RWPE2 (cell line): ENCODE results near the gene PAX6.

ENCODE experiments used
- ATAC-seq: fragments of 200-7000 bp; cut with Tn5 transposase; 3 replicates; pipeline ENCODE4 v1.9.1; 2021; ENCODE audit warnings: low read depth
- DNase-seq: peaks from one replicate; pipeline ENCODE4 v3.0.0-alpha.2; 2020; ENCODE audit warnings: low spot score
- H3K27ac ChIP-seq: fragments of 450-650 bp; 2 replicates; pipeline ENCODE4 v1.5.1; 2017; ENCODE audit warnings: mild to moderate bottlenecking; ENCODE audit not compliant: poor library complexity, severe bottlenecking
- H3K27me3 ChIP-seq: fragments of 250-450 bp; sonication (Bioruptor Pico); 2 replicates; pipeline ENCODE4 v1.5.1; 2021; ENCODE audit warnings: mild to moderate bottlenecking, moderate library complexity; ENCODE audit not compliant: insufficient read depth, poor library complexity, severe bottlenecking
- H3K36me3 ChIP-seq: fragments of 250-450 bp; sonication (Bioruptor Pico); 2 replicates; pipeline ENCODE4 v1.5.1; 2020; ENCODE audit warnings: low read depth, mild to moderate bottlenecking, moderate library complexity
- H3K4me1 ChIP-seq: fragments of 250-450 bp; sonication (Bioruptor Pico); 2 replicates; pipeline ENCODE4 v1.5.1; 2021; ENCODE audit warnings: mild to moderate bottlenecking, moderate library complexity; ENCODE audit not compliant: insufficient read depth, poor library complexity, severe bottlenecking
- H3K4me3 ChIP-seq: fragments of 250-450 bp; sonication (Bioruptor Pico); 2 replicates; pipeline ENCODE4 v1.5.1; 2021; ENCODE audit warnings: mild to moderate bottlenecking, moderate library complexity; ENCODE audit not compliant: severe bottlenecking
- H3K9me3 ChIP-seq: fragments of 250-450 bp; sonication (Bioruptor Pico); 2 replicates; pipeline ENCODE4 v1.5.1; 2021; ENCODE audit warnings: mild to moderate bottlenecking, moderate library complexity; ENCODE audit not compliant: severe bottlenecking
- CTCF ChIP-seq: fragments of 450-650 bp; IDR thresholded peaks from one replicate; pipeline ENCODE4 v1.5.1; 2017; ENCODE audit warnings: mild to moderate bottlenecking, moderate library complexity; ENCODE audit not compliant: poor library complexity, severe bottlenecking

The PAX6 gene

GRCh38 chr11:31822927-31823643 is 12.0 kb upstream of the PAX6 start:
- DNase-seq (no peak), ATAC-seq (no peak; the same call in 2 of the 3 replicates)
- Histone ChIP-seq H3K36me3 (no peaks in the 10 kb centered on the region), H3K27ac (no peak overlapping the region), H3K27me3 (peaks cover 99% of the 10 kb centered on the region), H3K4me3 (no peak overlapping the region), H3K9me3 (no peaks in the 10 kb centered on the region), H3K4me1 (no peaks in the 10 kb centered on the region)
- TF ChIP-seq CTCF: no peak

GRCh38 chr11:31822175-31822926 is 11.2 kb upstream of the PAX6 start:
- H3K27ac ChIP-seq: no peak overlapping the region
- no peak for DNase-seq
- H3K9me3 ChIP-seq: no peaks in the 10 kb centered on the region
- no peaks in the 10 kb centered on the region for H3K36me3 ChIP-seq
- H3K4me1 ChIP-seq: no peaks in the 10 kb centered on the region
- TF ChIP-seq CTCF: no peak
- no peak overlapping the region for H3K4me3 ChIP-seq
- ATAC-seq: no peak
- H3K27me3 ChIP-seq: peaks cover 99% of the 10 kb centered on the region

- ATAC-seq (no peak), DNase-seq (no peak)
- Histone ChIP-seq H3K27ac (no peak overlapping the region), H3K36me3 (no peaks in the 10 kb centered on the region), H3K27me3 (peaks cover 99% of the 10 kb centered on the region), H3K9me3 (no peaks in the 10 kb centered on the region), H3K4me1 (no peaks in the 10 kb centered on the region), H3K4me3 (no peak overlapping the region)
- no peak for TF ChIP-seq CTCF
Observed at GRCh38 chr11:31821766-31822165, 10.6 kb upstream of the PAX6 start.

GRCh38 chr11:31821235-31821764 is 10.2 kb upstream of the PAX6 start:
- no peak overlapping the region for H3K4me3 ChIP-seq
- no peak overlapping the region for H3K27ac ChIP-seq
- no peaks in the 10 kb centered on the region for H3K9me3 ChIP-seq
- no peaks in the 10 kb centered on the region for H3K36me3 ChIP-seq
- TF ChIP-seq CTCF: no peak
- H3K4me1 ChIP-seq: no peaks in the 10 kb centered on the region
- H3K27me3 ChIP-seq: peaks cover 99% of the 10 kb centered on the region
- ATAC-seq (no peak), DNase-seq (no peak)

- ATAC-seq: 0 out of 3 replicates have a peak, but pooled peaks have one; percentile 14
- Histone ChIP-seq H3K4me1 (no peaks in the 10 kb centered on the region), H3K9me3 (no peaks in the 10 kb centered on the region), H3K36me3 (no peaks in the 10 kb centered on the region), H3K4me3 (no peak overlapping the region), H3K27me3 (peaks cover 99% of the 10 kb centered on the region), H3K27ac (no peak overlapping the region)
- DNase-seq: no peak
- no peak for TF ChIP-seq CTCF
Observed at GRCh38 chr11:31820438-31820818, 9.3 kb upstream of the PAX6 start.
